RWPE1 (cell line): ENCODE data around the gene PAK4.
A peak's percentile ranks its signal among the peaks of the same experiment; 100 is the strongest.

Experiments
- CTCF ChIA-PET: fragments of 350-600 bp; sonication (Branson Sonifier 250); formaldehyde crosslinking; extraction: SDS; loops from one replicate; lab custom pipeline; 2021; lab: Yijun Ruan, JAX
- POLR2A ChIA-PET: fragments of 400-600 bp; formaldehyde crosslinking; extraction: SDS; loops from one replicate; lab custom pipeline; 2020; ENCODE audit warnings: antibody characterized with exemption; ENCODE audit not compliant: low non-redundant PET; lab: Yijun Ruan, JAX
- DNase-seq: peaks from one replicate; pipeline ENCODE4 v3.0.0; 2012; ENCODE audit warnings: low spot score
- H3K27ac ChIP-seq: fragments of 450-650 bp; 2 replicates; pipeline ENCODE4 v1.5.1; 2017
- TF ChIP-seq, protein P1 (sequence below): fragments of 450-650 bp; conservative IDR thresholded peaks from 2 replicates; pipeline ENCODE4 v1.5.1; 2017; ENCODE audit warnings: low read depth, mild to moderate bottlenecking

PAK4 gene

DNA sequence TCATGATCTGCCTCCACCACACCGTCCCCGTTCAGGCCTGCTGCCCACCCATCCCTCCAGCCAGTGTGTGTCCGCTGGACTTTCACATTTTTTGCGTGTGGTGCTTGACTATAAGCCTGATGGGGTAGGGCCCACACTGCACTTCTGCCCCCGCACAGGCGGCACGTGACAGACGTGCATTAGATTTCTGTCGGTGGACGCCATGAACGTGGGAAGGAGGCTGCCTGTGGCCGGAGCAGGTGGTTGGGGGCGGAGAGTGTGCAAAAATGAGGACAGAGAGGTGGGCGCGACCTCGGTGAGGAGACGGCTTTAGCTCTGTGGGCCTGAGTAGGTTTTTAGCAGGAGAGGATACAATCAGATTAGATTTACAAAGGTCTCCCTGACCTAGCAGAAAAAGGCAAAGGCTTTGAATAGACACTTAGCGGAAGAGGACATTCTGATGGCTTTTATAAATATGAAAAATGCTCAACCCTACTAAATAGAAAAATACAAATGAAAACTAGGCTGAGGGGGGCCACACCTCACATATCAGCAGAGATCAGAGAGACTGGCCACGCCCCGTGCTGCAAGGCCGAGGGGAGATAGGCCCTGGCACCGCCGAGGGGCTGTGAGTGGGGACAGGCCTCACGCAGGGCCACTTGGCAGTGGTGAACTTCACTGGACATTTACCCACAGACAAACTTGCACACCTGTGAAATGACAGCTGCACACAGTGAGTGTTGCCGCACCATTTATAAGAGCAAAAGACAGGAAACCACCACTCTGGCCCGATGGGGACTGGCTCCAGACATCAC lies 25.4 kb downstream of the PAK4 start:
- POLR2A ChIA-PET = no interaction called here
- no peak overlapping the region for H3K27ac ChIP-seq
- DNase-seq = no peak
- TF ChIP-seq, protein P1, sequence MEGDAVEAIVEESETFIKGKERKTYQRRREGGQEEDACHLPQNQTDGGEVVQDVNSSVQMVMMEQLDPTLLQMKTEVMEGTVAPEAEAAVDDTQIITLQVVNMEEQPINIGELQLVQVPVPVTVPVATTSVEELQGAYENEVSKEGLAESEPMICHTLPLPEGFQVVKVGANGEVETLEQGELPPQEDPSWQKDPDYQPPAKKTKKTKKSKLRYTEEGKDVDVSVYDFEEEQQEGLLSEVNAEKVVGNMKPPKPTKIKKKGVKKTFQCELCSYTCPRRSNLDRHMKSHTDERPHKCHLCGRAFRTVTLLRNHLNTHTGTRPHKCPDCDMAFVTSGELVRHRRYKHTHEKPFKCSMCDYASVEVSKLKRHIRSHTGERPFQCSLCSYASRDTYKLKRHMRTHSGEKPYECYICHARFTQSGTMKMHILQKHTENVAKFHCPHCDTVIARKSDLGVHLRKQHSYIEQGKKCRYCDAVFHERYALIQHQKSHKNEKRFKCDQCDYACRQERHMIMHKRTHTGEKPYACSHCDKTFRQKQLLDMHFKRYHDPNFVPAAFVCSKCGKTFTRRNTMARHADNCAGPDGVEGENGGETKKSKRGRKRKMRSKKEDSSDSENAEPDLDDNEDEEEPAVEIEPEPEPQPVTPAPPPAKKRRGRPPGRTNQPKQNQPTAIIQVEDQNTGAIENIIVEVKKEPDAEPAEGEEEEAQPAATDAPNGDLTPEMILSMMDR = no peak
- CTCF ChIA-PET = no interaction called here

DNA sequence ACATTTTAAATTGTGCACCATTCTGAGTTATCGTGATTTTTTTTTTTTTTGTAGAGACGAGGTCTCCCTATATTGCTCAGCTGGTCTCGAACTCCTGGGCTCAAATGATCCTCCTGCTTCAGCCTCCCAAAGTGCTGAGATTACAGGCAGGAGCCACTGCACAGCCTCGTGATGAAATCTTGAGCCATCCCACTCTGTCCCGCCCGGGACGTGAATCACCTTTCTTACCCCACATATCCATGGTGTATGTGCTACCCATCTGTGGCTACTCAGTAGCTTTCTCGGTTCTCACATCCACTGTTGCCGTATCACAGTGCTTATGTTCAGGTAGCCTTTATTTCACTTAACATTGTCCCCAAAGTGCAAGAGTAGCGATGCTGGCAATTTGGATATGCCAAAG lies 26.5 kb downstream of the PAK4 start:
- DNase-seq = no peak
- ChIA-PET CTCF (no interaction called here), POLR2A (no interaction called here)
- TF ChIP-seq, protein P1 = no peak
- no peak overlapping the region for H3K27ac ChIP-seq

DNA sequence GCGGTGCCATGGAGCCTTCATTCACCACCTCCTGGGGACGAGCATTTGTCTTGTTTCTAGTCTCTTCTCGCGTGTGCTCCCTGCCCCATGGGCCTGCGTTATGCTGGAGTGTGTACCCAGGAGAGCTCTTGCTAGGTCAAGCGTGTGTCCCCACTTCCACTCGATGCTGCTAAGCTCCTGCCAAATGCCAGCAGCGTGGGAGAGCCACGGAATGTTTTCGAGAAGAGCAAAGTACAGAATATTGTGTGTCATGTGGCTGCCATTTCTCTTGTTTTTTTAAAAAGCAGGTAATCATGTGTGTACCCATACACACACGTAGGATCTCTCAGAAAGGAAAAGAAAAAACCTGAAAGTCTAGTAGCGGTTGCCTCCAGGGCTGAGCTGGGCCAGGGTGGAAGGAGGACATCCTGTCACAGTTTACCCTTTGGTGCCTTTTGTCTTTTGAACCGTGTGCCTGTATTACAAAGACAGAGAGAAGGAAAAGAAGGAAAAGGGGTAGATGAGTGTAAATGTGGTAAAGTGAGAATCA lies 28.6 kb downstream of the PAK4 start:
- TF ChIP-seq, protein P1 = no peak
- CTCF ChIA-PET = interaction anchor here (0.6 to 0.7 kb wide), 3 partner anchors 194 to 1844 kb away, joined by 3 to 4 read pairs (median 3); no protein-coding TSS in a partner anchor
- no peak overlapping the region for H3K27ac ChIP-seq
- POLR2A ChIA-PET = no interaction called here
- no peak for DNase-seq

DNA sequence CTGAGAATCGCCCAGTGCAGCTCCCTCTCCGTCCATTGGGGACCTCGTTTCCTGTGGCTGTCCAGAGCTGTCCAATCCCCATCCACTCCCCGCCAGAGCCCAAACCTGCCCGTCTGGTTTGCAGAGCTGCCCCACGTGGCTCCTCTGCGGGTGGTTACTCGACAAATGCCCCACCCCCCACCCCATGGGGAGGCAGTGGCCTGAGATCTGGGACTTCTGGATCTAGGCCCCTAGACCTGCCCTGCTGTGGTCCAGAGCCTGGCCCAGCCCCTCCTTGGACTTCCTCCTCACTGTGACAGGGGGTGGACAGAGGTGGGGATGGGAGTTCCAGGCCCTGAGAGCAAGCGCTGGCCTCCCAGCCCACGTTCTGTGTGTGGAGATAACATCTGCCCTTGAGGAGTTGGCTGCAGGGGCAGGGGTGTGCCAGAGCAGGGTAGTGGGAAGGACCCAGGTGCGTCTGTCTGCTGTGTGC lies 29.1 kb downstream of the PAK4 start:
- peak; percentile 74 for DNase-seq
- CTCF ChIA-PET = interaction anchor here (0.6 to 0.7 kb wide), 3 partner anchors 194 to 1844 kb away, joined by 3 to 4 read pairs (median 3); no protein-coding TSS in a partner anchor
- H3K27ac ChIP-seq = peak overlapping the region; percentile 61
- TF ChIP-seq, protein P1 = no peak
- POLR2A ChIA-PET = no interaction called here

DNA sequence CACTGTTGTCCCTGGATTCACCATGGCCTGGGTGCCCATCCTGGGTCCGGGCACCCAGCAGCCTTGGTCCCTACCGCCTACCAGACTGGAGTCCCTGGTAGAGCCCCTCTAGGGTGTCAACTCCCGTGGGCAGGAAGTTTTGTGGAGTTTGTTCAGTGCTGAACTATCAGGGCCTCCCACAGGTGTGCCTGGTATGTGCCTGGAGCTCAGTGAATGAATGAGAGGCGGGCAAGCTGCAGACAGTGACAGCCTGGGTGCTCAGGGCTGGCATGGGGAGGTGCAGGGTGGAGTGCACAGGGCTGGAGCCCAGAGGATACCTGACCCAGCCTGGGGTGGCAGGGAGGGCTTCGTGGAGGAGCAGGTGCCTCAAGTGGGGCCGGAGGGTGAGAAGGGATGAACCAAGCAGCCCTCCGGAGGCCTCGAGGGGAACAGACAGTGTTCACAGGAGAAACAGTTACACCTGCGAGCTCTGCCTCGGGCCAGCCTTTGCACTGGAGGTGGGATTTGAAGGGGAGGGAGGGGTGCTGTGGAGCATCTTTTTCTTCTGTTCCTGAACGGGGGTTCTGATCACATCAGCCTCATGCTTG lies 29.6 kb downstream of the PAK4 start:
- ChIA-PET POLR2A (no interaction called here), CTCF (interaction anchor here (0.6 kb wide), 2 partner anchors 250 to 1843 kb away, joined by 3 to 4 read pairs; no protein-coding TSS in a partner anchor)
- DNase-seq = no peak
- TF ChIP-seq, protein P1 = no peak
- peak overlapping the region; percentile 61 for H3K27ac ChIP-seq

DNA sequence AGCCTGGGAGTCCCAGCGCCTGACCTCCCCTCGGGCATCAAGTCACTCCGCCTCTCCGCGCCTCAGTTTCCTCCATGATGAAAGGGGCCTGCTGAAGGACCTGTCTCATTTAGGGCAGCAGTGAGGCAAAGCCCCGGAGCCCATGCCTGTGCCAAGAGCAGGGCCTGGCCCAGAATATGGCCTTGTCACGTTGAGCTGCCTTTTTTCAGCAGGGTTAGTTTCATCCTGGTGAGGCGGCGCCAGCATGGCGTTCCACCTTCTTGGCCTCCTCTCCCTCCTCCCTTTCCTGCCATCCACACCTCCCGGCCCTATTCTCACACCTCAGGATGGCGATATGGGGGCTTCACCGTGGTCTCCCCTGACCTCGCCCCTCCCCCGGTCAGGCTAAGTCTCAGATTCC lies 30.2 kb downstream of the PAK4 start:
- CTCF ChIA-PET = interaction anchor here (1.1 kb wide), 1 partner anchor 34 kb away, joined by 4 read pairs; no protein-coding TSS in a partner anchor
- no peak for DNase-seq
- POLR2A ChIA-PET = no interaction called here

More for the DNA sequence above, 30.2 kb downstream of the PAK4 start:
- TF ChIP-seq, protein P1 = no peak
- peak overlapping the region; percentile 61 for H3K27ac ChIP-seq
